ENCODE results near the gene SCUBE1.

The SCUBE1 gene

DNA sequence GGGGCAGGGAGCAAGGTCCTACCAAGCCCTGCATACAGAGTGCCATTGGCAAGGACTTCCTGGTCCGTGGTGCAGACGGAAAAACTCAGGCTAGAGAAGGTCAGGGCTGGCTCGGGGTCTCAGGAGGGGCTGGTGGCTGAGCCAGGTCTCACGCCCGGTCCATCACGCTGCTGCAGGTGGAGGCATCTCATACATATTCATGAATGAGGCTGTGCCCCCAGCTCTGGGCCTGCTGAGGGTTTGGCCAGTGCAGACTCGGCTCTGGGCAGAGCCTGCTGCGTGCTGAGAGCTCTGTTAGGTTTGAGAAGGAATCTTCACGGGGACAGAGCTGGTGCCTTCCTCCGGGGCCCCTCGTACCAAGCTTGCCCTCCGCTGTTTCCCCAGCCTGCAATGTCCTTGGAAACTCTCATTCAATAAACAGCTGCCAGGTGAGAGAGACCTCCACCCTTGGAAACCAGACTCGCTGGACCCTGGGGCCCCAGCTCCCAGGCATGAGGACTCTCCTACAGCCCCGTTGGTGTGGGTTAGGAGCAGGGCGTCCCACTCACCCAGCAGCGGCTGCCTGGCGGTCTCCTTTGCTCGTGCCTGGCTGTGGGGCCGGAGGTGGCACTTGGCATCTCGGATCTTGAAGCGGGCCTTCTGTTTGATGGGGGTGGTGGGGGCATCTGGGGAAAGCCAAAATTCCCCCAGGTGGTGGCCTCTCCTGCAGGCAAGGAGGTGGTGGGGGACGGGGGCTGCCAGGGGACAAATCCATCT lies 122.4 kb downstream of the SCUBE1 start:
- no peak overlapping the region for H3K4me3 ChIP-seq (ENCODE audit: low read depth, low read length)
- H3K36me3 ChIP-seq (ENCODE audit: control insufficient read depth, insufficient read depth, low read length), result no peaks in the 10 kb centered on the region
- no peak overlapping the region for H3K9ac ChIP-seq
- H3K27ac ChIP-seq, result no peak overlapping the region
- H3K9me3 ChIP-seq (ENCODE audit: control insufficient read depth, low read length), result no peaks in the 10 kb centered on the region
- H2AFZ ChIP-seq, result no peak overlapping the region
- H3K27me3 ChIP-seq (ENCODE audit: control insufficient read depth, insufficient read depth, low read length), result no peaks in the 10 kb centered on the region
- no peaks in the 10 kb centered on the region for H3K79me2 ChIP-seq
- no peaks in the 10 kb centered on the region for H3K4me1 ChIP-seq
- TF ChIP-seq, protein P1, sequence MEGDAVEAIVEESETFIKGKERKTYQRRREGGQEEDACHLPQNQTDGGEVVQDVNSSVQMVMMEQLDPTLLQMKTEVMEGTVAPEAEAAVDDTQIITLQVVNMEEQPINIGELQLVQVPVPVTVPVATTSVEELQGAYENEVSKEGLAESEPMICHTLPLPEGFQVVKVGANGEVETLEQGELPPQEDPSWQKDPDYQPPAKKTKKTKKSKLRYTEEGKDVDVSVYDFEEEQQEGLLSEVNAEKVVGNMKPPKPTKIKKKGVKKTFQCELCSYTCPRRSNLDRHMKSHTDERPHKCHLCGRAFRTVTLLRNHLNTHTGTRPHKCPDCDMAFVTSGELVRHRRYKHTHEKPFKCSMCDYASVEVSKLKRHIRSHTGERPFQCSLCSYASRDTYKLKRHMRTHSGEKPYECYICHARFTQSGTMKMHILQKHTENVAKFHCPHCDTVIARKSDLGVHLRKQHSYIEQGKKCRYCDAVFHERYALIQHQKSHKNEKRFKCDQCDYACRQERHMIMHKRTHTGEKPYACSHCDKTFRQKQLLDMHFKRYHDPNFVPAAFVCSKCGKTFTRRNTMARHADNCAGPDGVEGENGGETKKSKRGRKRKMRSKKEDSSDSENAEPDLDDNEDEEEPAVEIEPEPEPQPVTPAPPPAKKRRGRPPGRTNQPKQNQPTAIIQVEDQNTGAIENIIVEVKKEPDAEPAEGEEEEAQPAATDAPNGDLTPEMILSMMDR (IDR thresholded peaks at IDR 0.05), result no peak
- H3K4me2 ChIP-seq (ENCODE audit: low read length), result no peak overlapping the region

DNA sequence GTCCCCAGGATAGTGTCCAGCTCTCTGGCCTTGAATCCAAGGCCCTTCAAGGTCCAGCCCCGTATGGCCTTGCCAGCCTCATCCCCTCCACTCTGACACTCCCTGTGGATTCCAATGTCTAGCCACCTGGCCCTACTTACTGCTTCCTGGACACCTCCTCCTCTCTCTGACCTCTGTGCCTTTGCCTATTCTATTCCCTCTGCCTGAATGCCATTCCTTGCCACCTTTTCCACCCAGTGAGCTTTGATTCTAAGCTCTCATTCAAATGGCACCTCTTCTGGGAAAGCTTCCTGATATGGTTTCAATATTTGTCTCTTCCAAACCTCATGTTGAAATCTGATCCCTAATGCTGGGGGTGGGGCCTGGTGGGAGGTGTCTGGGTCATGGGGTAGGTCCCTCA lies 124.4 kb downstream of the SCUBE1 start:
- H3K4me3 ChIP-seq (ENCODE audit: low read depth, low read length), result no peak overlapping the region
- H3K4me2 ChIP-seq (ENCODE audit: low read length), result no peak overlapping the region
- H3K79me2 ChIP-seq, result no peaks in the 10 kb centered on the region
- no peak overlapping the region for H3K27ac ChIP-seq
- no peaks in the 10 kb centered on the region for H3K36me3 ChIP-seq (ENCODE audit: control insufficient read depth, insufficient read depth, low read length)
- H3K9me3 ChIP-seq (ENCODE audit: control insufficient read depth, low read length), result no peaks in the 10 kb centered on the region
- H2AFZ ChIP-seq, result no peak overlapping the region
- TF ChIP-seq, protein P1 (IDR thresholded peaks at IDR 0.05), result no peak
- H3K27me3 ChIP-seq (ENCODE audit: control insufficient read depth, insufficient read depth, low read length), result no peaks in the 10 kb centered on the region
- no peaks in the 10 kb centered on the region for H3K4me1 ChIP-seq
- H3K9ac ChIP-seq, result no peak overlapping the region

DNA sequence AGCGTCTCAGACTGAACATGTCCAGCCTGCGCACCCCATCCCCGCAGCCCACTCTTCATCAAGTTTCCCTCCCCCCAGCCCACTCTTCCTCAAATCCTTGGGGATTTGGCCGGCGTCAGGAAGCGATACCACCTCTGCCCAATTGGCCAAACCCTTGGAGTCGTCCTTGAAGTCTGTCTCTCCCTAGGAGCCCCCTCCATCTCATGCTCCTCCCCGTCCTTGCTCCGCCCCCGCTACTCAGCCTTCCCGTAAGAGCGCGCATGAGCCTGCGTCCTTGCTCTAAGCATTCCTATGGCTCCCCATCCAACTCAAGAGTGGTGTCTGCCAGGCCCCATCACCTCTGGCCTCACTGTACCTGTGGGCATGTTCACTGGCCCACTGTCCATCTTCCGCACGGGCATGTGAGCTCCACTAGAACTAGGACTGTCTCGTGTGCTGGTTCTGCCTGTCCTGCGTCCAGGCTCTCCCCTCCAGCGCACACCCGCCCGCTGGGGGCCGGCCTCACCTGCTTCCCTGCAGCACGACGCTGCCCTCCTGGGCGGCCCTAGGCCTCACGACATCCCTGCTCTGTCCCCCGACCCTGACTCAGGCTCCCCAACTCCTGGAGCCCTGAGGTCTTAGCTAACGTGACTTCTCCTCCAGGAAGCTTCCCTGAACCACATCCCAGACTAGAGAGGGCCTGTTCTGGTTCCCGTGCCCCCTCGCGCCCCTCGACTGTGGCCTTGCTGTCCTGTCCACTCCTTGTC lies 125.7 kb downstream of the SCUBE1 start:
- no peak overlapping the region for H3K9ac ChIP-seq
- TF ChIP-seq, protein P1 (IDR thresholded peaks at IDR 0.05), result no peak
- H3K36me3 ChIP-seq (ENCODE audit: control insufficient read depth, insufficient read depth, low read length), result no peaks in the 10 kb centered on the region
- H2AFZ ChIP-seq, result no peak overlapping the region
- no peak overlapping the region for H3K27ac ChIP-seq
- H3K27me3 ChIP-seq (ENCODE audit: control insufficient read depth, insufficient read depth, low read length), result no peaks in the 10 kb centered on the region
- no peaks in the 10 kb centered on the region for H3K9me3 ChIP-seq (ENCODE audit: control insufficient read depth, low read length)
- H3K79me2 ChIP-seq, result no peaks in the 10 kb centered on the region
- H3K4me2 ChIP-seq (ENCODE audit: low read length), result no peak overlapping the region
- H3K4me3 ChIP-seq (ENCODE audit: low read depth, low read length), result no peak overlapping the region
- no peaks in the 10 kb centered on the region for H3K4me1 ChIP-seq

DNA sequence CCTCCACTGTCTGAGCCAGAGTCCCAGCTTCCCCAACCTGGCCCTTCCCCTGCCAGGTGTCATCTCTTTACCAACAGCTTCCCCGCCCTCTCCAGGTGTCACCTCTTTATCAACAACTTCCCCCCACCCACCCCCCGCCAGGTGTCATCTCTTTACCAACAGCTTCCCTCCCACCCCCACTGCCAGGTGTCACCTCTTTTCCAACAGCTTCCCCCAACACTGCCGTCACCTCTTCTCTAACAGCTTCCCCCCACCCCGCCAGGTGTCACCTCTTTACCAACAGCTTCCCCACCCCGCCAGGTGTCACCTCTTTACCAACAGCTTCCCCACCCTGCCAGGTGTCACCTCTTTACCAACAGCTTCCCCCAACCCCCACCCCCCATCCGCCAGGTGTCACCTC lies 126.4 kb downstream of the SCUBE1 start:
- no peaks in the 10 kb centered on the region for H3K9me3 ChIP-seq (ENCODE audit: control insufficient read depth, low read length)
- TF ChIP-seq, protein P1 (IDR thresholded peaks at IDR 0.05), result no peak
- no peaks in the 10 kb centered on the region for H3K36me3 ChIP-seq (ENCODE audit: control insufficient read depth, insufficient read depth, low read length)
- H3K4me3 ChIP-seq (ENCODE audit: low read depth, low read length), result no peak overlapping the region
- H3K79me2 ChIP-seq, result no peaks in the 10 kb centered on the region
- no peak overlapping the region for H3K9ac ChIP-seq
- no peak overlapping the region for H3K27ac ChIP-seq
- no peaks in the 10 kb centered on the region for H3K4me1 ChIP-seq
- H2AFZ ChIP-seq, result no peak overlapping the region
- H3K4me2 ChIP-seq (ENCODE audit: low read length), result no peak overlapping the region
- no peaks in the 10 kb centered on the region for H3K27me3 ChIP-seq (ENCODE audit: control insufficient read depth, insufficient read depth, low read length)
